PC-3 (cell line): Measurements from ENCODE around the gene GPC5. TPM values are rescaled to one million over a fixed set of nuclear protein-coding genes. Genes with fewer than 3 reads are reported as not detected.

Experiments used
- ATAC-seq: fragments of 200-7000 bp; cut with Tn5 transposase; 2 replicates; pipeline ENCODE4 v1.9.1; 2020; ENCODE audit warnings: mild to moderate bottlenecking, moderate library complexity
- BruUV-seq: library from RNA; stranded (reverse); fragments of 400-500 nt; replicated peaks from 2 replicates; lab custom pipeline; 2021; lab: Mats Ljungman, UMichigan
- CTCF ChIA-PET: fragments of 300-600 bp; sonication (Branson Sonifier 250); formaldehyde crosslinking; loops from one replicate; lab custom pipeline; 2022; ENCODE audit warnings: antibody characterized with exemption; lab: Charles Lee
- POLR2A ChIA-PET: fragments of 300-600 bp; sonication (Branson Sonifier 250); formaldehyde crosslinking; loops from one replicate; lab custom pipeline; 2022; ENCODE audit warnings: antibody characterized with exemption; ENCODE audit not compliant: unreplicated experiment; lab: Charles Lee
- DNase-seq: peaks from one replicate; pipeline ENCODE4 v3.0.0-alpha.2; 2015
- H2AFZ ChIP-seq: fragments of 300-600 bp; sonication (generic); 2 replicates; pipeline ENCODE4 v1.6.0; 2016; ENCODE audit warnings: antibody characterized with exemption, low read length
- H3F3A ChIP-seq: fragments of 300-600 bp; sonication (generic); one replicate; pipeline ENCODE4 v1.6.0; 2017; ENCODE audit warnings: antibody characterized with exemption, low read length, control low read depth, mild to moderate bottlenecking; ENCODE audit not compliant: unreplicated experiment
- H3K27ac ChIP-seq: fragments of 300-600 bp; sonication (generic); 2 replicates; pipeline ENCODE4 v1.5.1; 2016; ENCODE audit warnings: mild to moderate bottlenecking, low read length
- H3K27me3 ChIP-seq: fragments of 300-600 bp; sonication (generic); 2 replicates; pipeline ENCODE4 v1.6.1; 2016; ENCODE audit warnings: low read length, mixed read lengths
- H3K36me3 ChIP-seq: fragments of 300-600 bp; sonication (generic); 2 replicates; pipeline ENCODE4 v1.6.1; 2016; ENCODE audit warnings: low read depth, mixed run types, low read length, mixed read lengths
- H3K4me1 ChIP-seq: fragments of 300-600 bp; sonication (generic); 2 replicates; pipeline ENCODE4 v1.5.1; 2016; ENCODE audit warnings: low read length; ENCODE audit not compliant: insufficient read depth
- H3K4me2 ChIP-seq: fragments of 300-600 bp; sonication (generic); 2 replicates; pipeline ENCODE4 v1.6.0; 2016; ENCODE audit warnings: low read length
- H3K4me3 ChIP-seq: fragments of 300-600 bp; sonication (generic); 2 replicates; pipeline ENCODE4 v1.5.1; 2016; ENCODE audit warnings: mild to moderate bottlenecking, low read length, mixed read lengths
- H3K79me2 ChIP-seq: fragments of 300-600 bp; sonication (generic); 2 replicates; pipeline ENCODE4 v1.6.1; 2017; ENCODE audit warnings: low read length, mixed read lengths
- H3K9ac ChIP-seq: fragments of 300-600 bp; sonication (generic); 2 replicates; pipeline ENCODE4 v1.6.0; 2016; ENCODE audit warnings: mild to moderate bottlenecking, low read length
- H3K9me2 ChIP-seq: fragments of 300-600 bp; sonication (generic); replicated peaks from 2 replicates; pipeline ENCODE4 v1.6.1; 2016; ENCODE audit warnings: mixed run types, low read length, mixed read lengths
- H3K9me3 ChIP-seq: fragments of 300-600 bp; sonication (generic); 2 replicates; pipeline ENCODE4 v1.6.1; 2016; ENCODE audit warnings: low read length, mixed read lengths
- H4K20me1 ChIP-seq: fragments of 300-600 bp; sonication (generic); 2 replicates; pipeline ENCODE4 v1.6.1; 2016; ENCODE audit warnings: low read length, mixed read lengths
- EZH2 ChIP-seq: fragments of 300-600 bp; sonication (generic); IDR thresholded peaks from one replicate; pipeline ENCODE4 v1.6.1; 2017; ENCODE audit warnings: antibody characterized with exemption, mild to moderate bottlenecking, low read length; ENCODE audit not compliant: unreplicated experiment
- EZH2phosphoT487 ChIP-seq: fragments of 300-600 bp; sonication (generic); IDR thresholded peaks from 2 replicates; pipeline ENCODE4 v1.6.1; 2018; ENCODE audit warnings: mild to moderate bottlenecking, antibody characterized with exemption, low read length, borderline replicate concordance
- intact Hi-C: fragments of 100-400 bp; cut with micrococcal nuclease; formaldehyde crosslinking; loops from 2 replicates; pipeline ENCODE4 v1.9.0; 2023
- total RNA-seq: library from RNA; depleted of rRNA; stranded (reverse); fragments of >200 nt; gene quantifications from 2 replicates; pipeline ENCODE4 v1.2.3, GENCODE V29; 2014
- TF ChIP-seq, protein P1 (sequence below): fragments of 300-600 bp; sonication (generic); conservative IDR thresholded peaks from 2 replicates; pipeline ENCODE4 v1.5.1; 2017; ENCODE audit warnings: antibody characterized with exemption, low read depth, mild to moderate bottlenecking, low read length

GPC5 gene
- total RNA-seq, 1 experiment from 2014 or later, result not detected

- H4K20me1 ChIP-seq, result no peaks in the 10 kb centered on the region
- DNase-seq (no peak), ATAC-seq (no peak)
- H3K4me1 ChIP-seq, result no peaks in the 10 kb centered on the region
- H3K9me2 ChIP-seq, result no peaks in the 10 kb centered on the region
- H3K4me2 ChIP-seq, result no peak overlapping the region
- no peaks in the 10 kb centered on the region for H3K27me3 ChIP-seq
- intact Hi-C loops, result no loop called here
- H3K79me2 ChIP-seq, result no peaks in the 10 kb centered on the region
- no peaks in the 10 kb centered on the region for H3K36me3 ChIP-seq
- TF ChIP-seq EZH2, result no peak
- TF ChIP-seq, protein P1, sequence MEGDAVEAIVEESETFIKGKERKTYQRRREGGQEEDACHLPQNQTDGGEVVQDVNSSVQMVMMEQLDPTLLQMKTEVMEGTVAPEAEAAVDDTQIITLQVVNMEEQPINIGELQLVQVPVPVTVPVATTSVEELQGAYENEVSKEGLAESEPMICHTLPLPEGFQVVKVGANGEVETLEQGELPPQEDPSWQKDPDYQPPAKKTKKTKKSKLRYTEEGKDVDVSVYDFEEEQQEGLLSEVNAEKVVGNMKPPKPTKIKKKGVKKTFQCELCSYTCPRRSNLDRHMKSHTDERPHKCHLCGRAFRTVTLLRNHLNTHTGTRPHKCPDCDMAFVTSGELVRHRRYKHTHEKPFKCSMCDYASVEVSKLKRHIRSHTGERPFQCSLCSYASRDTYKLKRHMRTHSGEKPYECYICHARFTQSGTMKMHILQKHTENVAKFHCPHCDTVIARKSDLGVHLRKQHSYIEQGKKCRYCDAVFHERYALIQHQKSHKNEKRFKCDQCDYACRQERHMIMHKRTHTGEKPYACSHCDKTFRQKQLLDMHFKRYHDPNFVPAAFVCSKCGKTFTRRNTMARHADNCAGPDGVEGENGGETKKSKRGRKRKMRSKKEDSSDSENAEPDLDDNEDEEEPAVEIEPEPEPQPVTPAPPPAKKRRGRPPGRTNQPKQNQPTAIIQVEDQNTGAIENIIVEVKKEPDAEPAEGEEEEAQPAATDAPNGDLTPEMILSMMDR, result no peak
- TF ChIP-seq EZH2phosphoT487, result no peak
- H3K4me3 ChIP-seq, result no peak overlapping the region
- no peak overlapping the region for H3K27ac ChIP-seq
- no TSS peak for BruUV-seq
- H3F3A ChIP-seq, result no peaks in the 10 kb centered on the region
- CTCF ChIA-PET, result no interaction called here
- H3K9ac ChIP-seq, result no peak overlapping the region
- no peak overlapping the region for H2AFZ ChIP-seq
- POLR2A ChIA-PET, result no interaction called here
- no peaks in the 10 kb centered on the region for H3K9me3 ChIP-seq
Observed at GRCh38 chr13:91531646-91532045, 133.2 kb downstream of the GPC5 start.

- H3K79me2 ChIP-seq, result no peaks in the 10 kb centered on the region
- no peaks in the 10 kb centered on the region for H3K27me3 ChIP-seq
- no peak overlapping the region for H2AFZ ChIP-seq
- no TSS peak for BruUV-seq
- ChIA-PET POLR2A (no interaction called here), CTCF (no interaction called here)
- no peaks in the 10 kb centered on the region for H3K4me1 ChIP-seq
- H3K9me3 ChIP-seq, result no peaks in the 10 kb centered on the region
- no peaks in the 10 kb centered on the region for H3K36me3 ChIP-seq
- no peak overlapping the region for H3K9ac ChIP-seq
- TF ChIP-seq, protein P1, result no peak
- no peak for TF ChIP-seq EZH2phosphoT487
- TF ChIP-seq EZH2, result no peak
- H4K20me1 ChIP-seq, result no peaks in the 10 kb centered on the region
- ATAC-seq (no peak), DNase-seq (no peak)
- intact Hi-C loops, result no loop called here
- no peak overlapping the region for H3K4me3 ChIP-seq
- no peak overlapping the region for H3K4me2 ChIP-seq
- H3K27ac ChIP-seq, result no peak overlapping the region
- no peaks in the 10 kb centered on the region for H3K9me2 ChIP-seq
- no peaks in the 10 kb centered on the region for H3F3A ChIP-seq
Observed at GRCh38 chr13:91533354-91533753, 134.9 kb downstream of the GPC5 start.

DNA sequence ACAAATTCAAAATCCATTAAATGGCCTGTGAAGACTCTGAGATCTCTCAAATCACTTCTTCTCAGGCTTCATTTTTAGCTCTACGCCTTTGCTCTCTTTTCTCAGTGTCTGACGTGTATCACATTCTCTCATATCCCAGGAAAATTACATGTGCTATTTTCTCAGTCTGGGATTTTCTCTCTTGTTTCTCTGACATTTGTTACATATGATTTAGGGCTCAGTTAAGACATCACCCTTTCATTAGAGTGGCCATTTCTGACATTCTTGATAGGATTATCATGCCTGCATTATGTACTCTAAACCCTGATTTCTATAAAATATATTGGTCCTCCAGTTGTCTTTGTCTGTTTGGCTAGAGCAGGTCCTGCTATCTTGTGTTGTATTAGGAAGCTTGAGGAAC is 136.6 kb downstream of the GPC5 start:
- ChIA-PET CTCF (no interaction called here), POLR2A (no interaction called here)
- intact Hi-C loops, result no loop called here

More for the DNA sequence above, 136.6 kb downstream of the GPC5 start:
- H3K79me2 ChIP-seq, result no peaks in the 10 kb centered on the region
- DNase-seq (no peak), ATAC-seq (no peak)
- H4K20me1 ChIP-seq, result no peaks in the 10 kb centered on the region
- H3K4me3 ChIP-seq, result no peak overlapping the region
- no peaks in the 10 kb centered on the region for H3K9me3 ChIP-seq
- no peak for TF ChIP-seq EZH2phosphoT487
- TF ChIP-seq, protein P1, result no peak
- TF ChIP-seq EZH2, result no peak
- H3K27ac ChIP-seq, result no peak overlapping the region
- BruUV-seq, result no TSS peak
- no peak overlapping the region for H3K9ac ChIP-seq
- H3K4me2 ChIP-seq, result no peak overlapping the region
- no peaks in the 10 kb centered on the region for H3K27me3 ChIP-seq
- H2AFZ ChIP-seq, result no peak overlapping the region
- no peaks in the 10 kb centered on the region for H3K4me1 ChIP-seq
- H3K36me3 ChIP-seq, result no peaks in the 10 kb centered on the region
- H3K9me2 ChIP-seq, result no peaks in the 10 kb centered on the region
- no peaks in the 10 kb centered on the region for H3F3A ChIP-seq
